ENCODE measurements around the gene IPPK. TPM values are rescaled to one million over a fixed set of nuclear protein-coding genes. Genes with fewer than 3 reads are reported as not detected.

Gene IPPK
- total RNA-seq, 1 donor from 2014 or later: 10.0 TPM

DNA sequence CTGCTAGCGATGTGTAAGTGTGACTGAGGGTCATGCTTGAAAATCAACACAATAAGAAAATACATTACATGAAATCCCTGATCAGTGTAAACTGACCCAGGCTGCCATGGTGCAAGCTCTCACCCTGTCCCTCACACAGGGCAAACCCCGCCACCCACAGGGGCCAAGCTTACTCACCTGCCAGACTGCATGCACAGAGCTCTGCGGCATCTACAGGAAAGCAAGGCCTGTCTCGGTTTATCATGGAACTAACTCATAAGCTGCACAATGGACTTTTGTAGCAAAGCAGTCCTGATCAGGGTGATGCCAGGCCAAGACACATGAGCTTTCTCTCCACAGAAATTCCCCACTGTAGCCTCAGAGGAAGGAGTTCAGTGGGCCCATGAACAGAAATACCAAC is 9.7 kb downstream of the IPPK start:
- no peak for DNase-seq (ENCODE audit: low spot score in 2 of 2, unreplicated experiment in 2 of 2)
- TF ChIP-seq, protein P1, sequence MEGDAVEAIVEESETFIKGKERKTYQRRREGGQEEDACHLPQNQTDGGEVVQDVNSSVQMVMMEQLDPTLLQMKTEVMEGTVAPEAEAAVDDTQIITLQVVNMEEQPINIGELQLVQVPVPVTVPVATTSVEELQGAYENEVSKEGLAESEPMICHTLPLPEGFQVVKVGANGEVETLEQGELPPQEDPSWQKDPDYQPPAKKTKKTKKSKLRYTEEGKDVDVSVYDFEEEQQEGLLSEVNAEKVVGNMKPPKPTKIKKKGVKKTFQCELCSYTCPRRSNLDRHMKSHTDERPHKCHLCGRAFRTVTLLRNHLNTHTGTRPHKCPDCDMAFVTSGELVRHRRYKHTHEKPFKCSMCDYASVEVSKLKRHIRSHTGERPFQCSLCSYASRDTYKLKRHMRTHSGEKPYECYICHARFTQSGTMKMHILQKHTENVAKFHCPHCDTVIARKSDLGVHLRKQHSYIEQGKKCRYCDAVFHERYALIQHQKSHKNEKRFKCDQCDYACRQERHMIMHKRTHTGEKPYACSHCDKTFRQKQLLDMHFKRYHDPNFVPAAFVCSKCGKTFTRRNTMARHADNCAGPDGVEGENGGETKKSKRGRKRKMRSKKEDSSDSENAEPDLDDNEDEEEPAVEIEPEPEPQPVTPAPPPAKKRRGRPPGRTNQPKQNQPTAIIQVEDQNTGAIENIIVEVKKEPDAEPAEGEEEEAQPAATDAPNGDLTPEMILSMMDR (IDR thresholded peaks at IDR 0.05; ENCODE audit: unreplicated experiment): no peak
- H3K27ac Mint-ChIP-seq: no peak overlapping the region

DNA sequence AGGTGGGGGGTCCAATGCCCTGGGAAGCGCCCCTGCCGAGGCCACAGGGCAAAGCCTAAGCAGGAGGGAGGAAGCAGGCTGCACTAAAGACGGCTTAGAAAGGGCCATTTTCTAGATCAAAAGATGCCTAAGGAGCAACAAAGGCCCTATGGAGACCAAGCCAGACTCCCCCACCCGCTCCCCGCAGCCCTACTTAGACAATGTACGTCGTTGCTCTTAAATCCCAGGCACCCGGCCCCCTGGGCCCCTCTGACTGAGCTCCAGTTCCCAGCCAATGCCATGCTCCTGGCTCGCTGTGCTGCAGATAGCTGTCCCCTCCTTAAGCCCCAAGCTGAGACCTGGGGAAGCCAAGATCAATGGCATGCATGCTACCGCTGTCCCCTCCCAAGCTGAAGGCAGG is 10.3 kb downstream of the IPPK start:
- H3K27me3 Mint-ChIP-seq (ENCODE audit: low read depth): no peaks in the 10 kb centered on the region
- no peaks in the 10 kb centered on the region for H3K4me1 Mint-ChIP-seq
- H3K27ac Mint-ChIP-seq: no peak overlapping the region
- no peak overlapping the region for H3K4me3 Mint-ChIP-seq
- TF ChIP-seq, protein P1 (IDR thresholded peaks at IDR 0.05; ENCODE audit: unreplicated experiment): no peak
- peaks cover 9% of the 10 kb centered on the region for H3K36me3 Mint-ChIP-seq
- DNase-seq (ENCODE audit: low spot score in 2 of 2, unreplicated experiment in 2 of 2): no peak
- no peaks in the 10 kb centered on the region for H3K9me3 Mint-ChIP-seq

More for the DNA sequence above, 9.7 kb downstream of the IPPK start:
- Mint-ChIP-seq H3K36me3 (peaks cover 5% of the 10 kb centered on the region), H3K27me3 (ENCODE audit: low read depth) (no peaks in the 10 kb centered on the region), H3K4me3 (no peak overlapping the region), H3K4me1 (peaks cover 5% of the 10 kb centered on the region), H3K9me3 (no peaks in the 10 kb centered on the region)

DNA sequence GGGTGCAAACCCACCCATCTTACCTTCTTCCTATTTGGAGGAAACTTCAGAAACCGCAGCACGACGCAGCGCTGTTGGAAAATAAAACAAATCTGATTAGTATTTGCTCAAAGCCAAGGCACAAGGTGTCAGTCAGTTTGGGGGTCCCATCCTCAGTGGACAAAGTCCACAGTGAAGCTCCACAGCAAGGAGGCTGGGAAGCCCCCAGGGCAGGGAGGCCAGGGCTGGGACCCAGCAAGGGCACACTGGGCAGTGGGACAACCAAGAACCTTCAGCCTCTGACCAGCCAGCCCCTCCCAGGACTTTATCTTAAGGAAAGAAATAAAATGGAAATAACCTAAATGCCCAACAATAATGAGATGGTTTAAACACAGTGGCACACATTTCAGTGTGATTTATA is 11.3 kb downstream of the IPPK start:
- DNase-seq (ENCODE audit: low spot score in 2 of 2, unreplicated experiment in 2 of 2): no peak
- TF ChIP-seq, protein P1 (IDR thresholded peaks at IDR 0.05; ENCODE audit: unreplicated experiment): no peak
- H3K27me3 Mint-ChIP-seq (ENCODE audit: low read depth): no peaks in the 10 kb centered on the region
- H3K36me3 Mint-ChIP-seq: peaks cover 9% of the 10 kb centered on the region
- no peaks in the 10 kb centered on the region for H3K4me1 Mint-ChIP-seq
- no peak overlapping the region for H3K27ac Mint-ChIP-seq
- H3K9me3 Mint-ChIP-seq: no peaks in the 10 kb centered on the region
- no peak overlapping the region for H3K4me3 Mint-ChIP-seq

DNA sequence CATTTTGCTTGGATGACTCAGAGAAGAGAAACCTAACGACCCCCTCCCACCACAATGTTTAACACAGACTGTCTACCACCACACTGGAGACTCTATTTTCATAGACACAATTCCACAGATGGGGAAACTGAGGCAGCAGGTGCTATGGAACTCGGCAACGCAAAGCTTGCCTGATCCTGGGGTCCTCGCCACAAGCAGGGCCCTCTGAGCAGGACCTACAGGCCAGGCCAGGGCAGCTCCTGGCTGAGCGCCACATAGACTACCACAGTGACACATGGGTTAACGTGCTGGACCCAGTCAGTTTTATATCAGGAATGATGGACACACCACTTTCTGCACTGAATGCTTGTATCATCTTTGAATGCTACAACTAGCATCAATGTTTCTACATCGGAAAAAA is 11.8 kb downstream of the IPPK start:
- TF ChIP-seq, protein P1 (IDR thresholded peaks at IDR 0.05; ENCODE audit: unreplicated experiment): no peak
- Mint-ChIP-seq H3K9me3 (no peaks in the 10 kb centered on the region), H3K27ac (no peak overlapping the region), H3K4me3 (no peak overlapping the region), H3K36me3 (peaks cover 10% of the 10 kb centered on the region), H3K27me3 (ENCODE audit: low read depth) (no peaks in the 10 kb centered on the region), H3K4me1 (no peaks in the 10 kb centered on the region)
- no peak for DNase-seq (ENCODE audit: low spot score in 2 of 2, unreplicated experiment in 2 of 2)

DNA sequence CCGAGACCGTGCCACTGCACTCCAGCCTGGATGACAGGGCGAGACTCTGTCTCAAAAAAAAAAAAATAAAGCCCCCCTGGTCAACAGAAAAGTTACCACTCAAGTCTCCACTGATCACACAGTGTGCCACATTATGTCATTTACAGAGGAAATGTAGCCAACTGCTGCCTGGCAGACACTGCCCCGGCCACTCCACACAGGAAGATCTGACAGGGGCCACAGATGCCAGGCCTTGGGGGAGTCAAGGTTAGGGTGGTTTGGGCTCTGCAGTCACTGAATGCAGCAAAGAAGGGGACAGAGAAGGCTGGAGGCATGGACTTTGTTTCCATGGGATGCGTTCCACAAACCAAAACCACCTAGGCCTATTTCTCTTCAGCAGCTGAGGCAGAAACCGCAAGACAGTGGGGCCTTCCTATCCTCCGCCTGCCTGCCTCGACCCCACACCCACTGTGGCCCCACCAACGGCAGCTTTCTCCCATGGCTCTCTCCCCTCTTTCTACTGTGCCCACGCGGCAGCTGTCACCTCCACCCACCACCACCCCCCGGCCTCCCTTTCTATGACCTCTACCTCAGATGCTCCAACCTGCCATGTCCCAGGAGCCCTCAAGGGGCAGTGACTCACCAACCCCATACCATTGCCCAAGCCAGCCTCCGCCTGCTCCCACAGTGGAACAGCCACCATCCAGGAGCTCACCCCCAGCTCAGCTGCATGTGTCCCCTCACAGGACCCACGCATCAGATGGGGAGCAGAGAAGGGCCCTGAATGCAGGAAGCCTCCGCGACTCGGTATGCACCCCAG is 12.4 kb downstream of the IPPK start:
- H3K36me3 Mint-ChIP-seq: peaks cover 11% of the 10 kb centered on the region
- H3K4me1 Mint-ChIP-seq: no peaks in the 10 kb centered on the region
- H3K27ac Mint-ChIP-seq: no peak overlapping the region
- H3K9me3 Mint-ChIP-seq: no peaks in the 10 kb centered on the region
- no peak overlapping the region for H3K4me3 Mint-ChIP-seq
- DNase-seq (ENCODE audit: low spot score in 2 of 2, unreplicated experiment in 2 of 2): no peak
- TF ChIP-seq, protein P1 (IDR thresholded peaks at IDR 0.05; ENCODE audit: unreplicated experiment): no peak
- H3K27me3 Mint-ChIP-seq (ENCODE audit: low read depth): no peaks in the 10 kb centered on the region
